PC-9 (cell line): ENCODE data around the gene TBC1D10B.

Experiments used
- CTCF ChIP-seq: fragments of 200-600 bp; sonication (generic); conservative IDR thresholded peaks from 2 replicates; pipeline ENCODE4 v1.6.1; 2017; ENCODE audit warnings: mixed run types, antibody characterized with exemption, mild to moderate bottlenecking, moderate library complexity
- EZH2 ChIP-seq: fragments of 200-600 bp; sonication (generic); IDR thresholded peaks from 2 replicates; pipeline ENCODE4 v1.8.0; 2017; ENCODE audit warnings: antibody characterized with exemption, low read depth

- no peak; the same call in 1 of the 2 replicates for TF ChIP-seq CTCF
- TF ChIP-seq EZH2: no peak
Measured at GRCh38 chr16:30370456-30371247, at the start of gene TBC1D10B.
